Natural killer cell (primary cell): ENCODE results near the gene PFKP. TPM values are rescaled to one million over a fixed set of nuclear protein-coding genes. Genes with fewer than 3 reads are reported as not detected.

Experiments used
- ATAC-seq, 3 donors: fragments of 150-1000 bp in 2 of 3; fragments of 200-7000 bp in 1 of 3; cut with Tn5 transposase; 1 replicate in 1 of 3; 2 replicates in 2 of 3; pipeline ENCODE4 v1.10.0; 2021; ENCODE audit warnings: mild to moderate bottlenecking in 2 of 3, moderate library complexity in 2 of 3
- DNase-seq, 2 donors: peaks; one replicate each; pipeline versions ENCODE4 v3.0.0 to v3.0.0-alpha.2; 2013 to 2021; ENCODE audit warnings: mixed read lengths in 1 of 2
- H3K27ac ChIP-seq: one replicate; pipeline ENCODE4 v1.5.1; 2013; ENCODE audit warnings: mild to moderate bottlenecking, low read length
- H3K27me3 ChIP-seq: one replicate; pipeline ENCODE4 v1.6.1; 2013; ENCODE audit warnings: low read length; ENCODE audit not compliant: control insufficient read depth, insufficient read depth
- H3K36me3 ChIP-seq: one replicate; pipeline ENCODE4 v1.6.1; 2013; ENCODE audit warnings: low read length; ENCODE audit not compliant: control insufficient read depth, insufficient read depth
- H3K4me1 ChIP-seq: one replicate; pipeline ENCODE4 v1.6.1; 2013; ENCODE audit warnings: low read length; ENCODE audit not compliant: control insufficient read depth, insufficient read depth
- H3K4me3 ChIP-seq: one replicate; pipeline ENCODE4 v1.5.1; 2013; ENCODE audit warnings: low read length
- H3K9me3 ChIP-seq: one replicate; pipeline ENCODE4 v1.6.1; 2013; ENCODE audit warnings: low read length; ENCODE audit not compliant: control insufficient read depth, insufficient read depth
- H3K27ac Mint-ChIP-seq, 2 donors: one replicate each; pipeline ENCODE4 v1.8.0; 2022; ENCODE audit warnings: mild to moderate bottlenecking in 2 of 2, mixed read lengths in 2 of 2, moderate library complexity in 1 of 2
- H3K27me3 Mint-ChIP-seq, 2 donors: one replicate each; pipeline ENCODE4 v1.8.0; 2022; ENCODE audit warnings: low read depth in 2 of 2, mixed read lengths in 2 of 2
- H3K36me3 Mint-ChIP-seq: one replicate; pipeline ENCODE4 v1.8.0; 2022; ENCODE audit warnings: mixed read lengths
- H3K4me1 Mint-ChIP-seq, 2 donors: one replicate each; pipeline ENCODE4 v1.8.0; 2022; ENCODE audit warnings: mixed read lengths in 2 of 2
- H3K4me3 Mint-ChIP-seq: one replicate; pipeline ENCODE4 v1.8.0; 2022; ENCODE audit warnings: mild to moderate bottlenecking, moderate library complexity, mixed read lengths
- H3K9me3 Mint-ChIP-seq, 2 donors: one replicate each; pipeline ENCODE4 v1.8.0; 2022; ENCODE audit warnings: mixed read lengths in 2 of 2
- CTCF ChIP-seq: fragments of 200-600 bp; IDR thresholded peaks from one replicate; pipeline ENCODE4 v1.8.0; 2022; ENCODE audit warnings: antibody characterized with exemption
- WGBS: methylation state at CpG from one replicate; pipeline ENCODE4 v1.1.7; 2013; ENCODE audit warnings: missing lambda C conversion rate; ENCODE audit not compliant: insufficient coverage; 5-methylcytosine and 5-hydroxymethylcytosine counted together
- intact Hi-C: fragments of 100-400 bp; cut with micrococcal nuclease; formaldehyde crosslinking; loops from one replicate; pipeline ENCODE4 v1.14.2; 2022
- total RNA-seq, 4 donors: library from RNA; stranded (reverse); fragments of 120-200 nt in 1 of 4; gene quantifications; one replicate each; pipeline versions ENCODE4 v1.2.3 to v1.2.4, GENCODE V29; 2013 to 2022

PFKP gene
- total RNA-seq, 3 donors from 2014 or later (not counting 1 experiment from before 2014, with no cell fraction given), result 43.9 to 62.4 (median 47.4) TPM

DNA sequence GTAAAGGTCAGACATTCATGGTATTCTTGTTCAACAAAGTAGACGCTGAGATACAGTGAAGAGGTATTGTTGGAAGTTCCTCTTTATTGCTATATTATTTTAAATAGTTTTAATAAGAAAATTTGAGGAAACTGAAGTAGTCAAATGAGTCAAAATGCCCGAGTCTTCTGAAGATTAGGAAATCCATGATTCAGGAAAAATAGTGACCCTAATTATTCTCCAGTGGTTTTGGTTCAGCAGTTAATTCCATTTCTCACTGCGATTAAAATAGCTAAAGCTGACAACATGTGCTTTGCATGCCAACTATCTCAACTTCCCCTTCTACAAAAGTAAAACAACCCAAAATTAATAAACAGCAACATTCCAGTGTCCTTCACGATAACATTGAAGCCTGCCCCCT is 32.7 kb upstream of the PFKP start:
- H3K9me3 ChIP-seq, result no peaks in the 10 kb centered on the region
- H3K4me1 ChIP-seq, result peaks cover 4% of the 10 kb centered on the region
- WGBS, result 33% methylated on average over 3 of the region's 4 CpGs
- no peak overlapping the region for H3K27ac Mint-ChIP-seq
- H3K27ac ChIP-seq, result no peak overlapping the region
- H3K4me1 Mint-ChIP-seq, result peaks cover 0 to 4% of the 10 kb centered on the region in 2 donors
- no peak overlapping the region for H3K4me3 ChIP-seq
- H3K27me3 ChIP-seq, result no peaks in the 10 kb centered on the region
- no peaks in the 10 kb centered on the region for H3K36me3 Mint-ChIP-seq
- H3K36me3 ChIP-seq, result no peaks in the 10 kb centered on the region
- H3K27me3 Mint-ChIP-seq, result peaks cover 34 to 43% of the 10 kb centered on the region in 2 donors
- H3K4me3 Mint-ChIP-seq, result no peak overlapping the region
- H3K9me3 Mint-ChIP-seq, result no peaks in the 10 kb centered on the region
- no peak for TF ChIP-seq CTCF
- no peak for ATAC-seq
- DNase-seq, result no peak
- intact Hi-C loops, result no loop called here

DNA sequence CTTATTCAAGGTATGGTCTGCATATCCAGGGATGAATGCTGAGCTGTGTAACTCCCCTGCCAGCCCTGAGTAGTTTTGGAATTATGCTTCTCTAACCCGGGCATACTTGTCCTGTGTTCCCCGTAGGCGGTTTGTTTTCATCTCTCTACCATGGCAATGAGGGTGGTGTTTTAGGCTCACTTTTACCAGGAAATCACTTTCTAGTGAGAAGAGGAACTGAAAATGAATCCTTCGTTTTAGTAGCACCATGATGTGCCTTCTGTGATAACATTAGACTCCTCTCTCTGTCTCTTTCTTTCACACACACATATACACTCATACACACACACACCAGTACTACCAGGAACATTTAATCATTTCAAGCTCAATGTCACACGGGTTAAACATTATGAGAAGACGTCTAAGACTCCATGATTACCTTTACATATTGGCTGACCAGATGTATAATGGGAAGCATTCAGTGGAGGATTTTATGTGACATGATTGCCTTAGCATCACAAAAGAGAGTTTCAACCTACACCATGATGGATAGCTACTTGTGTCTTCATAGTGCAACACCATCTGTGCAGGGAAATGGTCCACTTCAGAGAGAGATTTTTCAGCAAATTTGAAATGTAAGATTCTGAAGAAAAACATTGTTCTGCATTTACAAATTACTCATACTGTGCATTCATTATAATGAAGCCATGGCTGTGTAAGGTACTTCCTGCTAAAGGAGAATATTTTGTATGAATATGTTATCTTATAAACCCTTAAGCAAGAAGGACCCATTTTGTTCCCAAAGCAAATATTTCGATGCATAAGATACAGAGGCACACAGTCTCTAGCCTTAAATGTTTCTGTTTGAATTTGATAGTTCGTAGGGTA is 31.0 kb upstream of the PFKP start:
- Histone ChIP-seq H3K27ac (peak overlapping the region; percentile 79), H3K4me3 (no peak overlapping the region), H3K9me3 (no peaks in the 10 kb centered on the region), H3K36me3 (no peaks in the 10 kb centered on the region), H3K4me1 (peaks cover 4% of the 10 kb centered on the region), H3K27me3 (no peaks in the 10 kb centered on the region)
- WGBS, result 44% methylated on average over 5 of the region's 8 CpGs
- Mint-ChIP-seq H3K36me3 (no peaks in the 10 kb centered on the region), H3K27ac (no peak overlapping the region), H3K4me1 (peaks cover 0 to 4% of the 10 kb centered on the region in 2 donors), H3K4me3 (no peak overlapping the region), H3K27me3 (peaks cover 30 to 38% of the 10 kb centered on the region in 2 donors), H3K9me3 (no peaks in the 10 kb centered on the region)
- ATAC-seq (no peak), DNase-seq (no peak)
- TF ChIP-seq CTCF, result no peak
- intact Hi-C loops, result no loop called here

DNA sequence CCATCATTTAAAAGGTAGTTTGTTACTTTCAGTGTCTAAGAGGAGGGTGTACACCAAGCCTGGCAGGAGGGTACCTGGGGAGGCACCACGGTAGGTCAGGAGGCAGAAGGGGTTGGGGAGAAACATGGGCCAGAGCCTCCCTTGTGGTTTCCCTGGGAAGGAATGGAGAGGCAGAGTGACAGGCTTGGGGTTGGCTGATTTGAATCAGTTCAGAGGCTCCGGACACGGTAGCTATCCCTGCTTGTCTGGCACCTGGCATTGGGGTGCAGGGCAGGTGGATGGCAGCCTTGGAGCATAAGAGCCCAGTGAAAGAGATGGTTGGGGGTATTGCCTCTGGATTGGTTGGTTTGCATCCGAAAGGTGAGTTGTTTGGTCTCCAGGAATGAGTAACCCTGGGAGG is 30.2 kb upstream of the PFKP start:
- intact Hi-C loops, result no loop called here
- peaks cover 0 to 4% of the 10 kb centered on the region in 2 donors for H3K4me1 Mint-ChIP-seq
- H3K27me3 Mint-ChIP-seq, result peaks cover 26 to 30% of the 10 kb centered on the region in 2 donors
- Histone ChIP-seq H3K4me3 (no peak overlapping the region), H3K27me3 (no peaks in the 10 kb centered on the region), H3K36me3 (no peaks in the 10 kb centered on the region), H3K27ac (no peak overlapping the region), H3K4me1 (peaks cover 4% of the 10 kb centered on the region), H3K9me3 (no peaks in the 10 kb centered on the region)
- ATAC-seq (no peak), DNase-seq (no peak)
- no peak overlapping the region for H3K4me3 Mint-ChIP-seq
- H3K27ac Mint-ChIP-seq, result no peak overlapping the region
- H3K36me3 Mint-ChIP-seq, result no peaks in the 10 kb centered on the region
- no peaks in the 10 kb centered on the region for H3K9me3 Mint-ChIP-seq
- no peak for TF ChIP-seq CTCF
- 84% methylated on average over 4 of the region's 4 CpGs for WGBS
